PC-3 (cell line): Measurements from ENCODE around the gene SSTR3.

Experiments
- CTCF ChIP-seq: fragments of 300-600 bp; sonication (generic); conservative IDR thresholded peaks from 2 replicates; pipeline ENCODE4 v1.5.1; 2017; ENCODE audit warnings: antibody characterized with exemption, low read depth, mild to moderate bottlenecking, low read length
- EZH2 ChIP-seq: fragments of 300-600 bp; sonication (generic); IDR thresholded peaks from one replicate; pipeline ENCODE4 v1.6.1; 2017; ENCODE audit warnings: antibody characterized with exemption, mild to moderate bottlenecking, low read length; ENCODE audit not compliant: unreplicated experiment
- EZH2phosphoT487 ChIP-seq: fragments of 300-600 bp; sonication (generic); IDR thresholded peaks from 2 replicates; pipeline ENCODE4 v1.6.1; 2018; ENCODE audit warnings: mild to moderate bottlenecking, antibody characterized with exemption, low read length, borderline replicate concordance

GRCh38 chr22:37211075-37211865 is 1.0 kb downstream of the SSTR3 start:
- TF ChIP-seq CTCF (no peak), EZH2 (no peak), EZH2phosphoT487 (no peak)
